PC-9 (cell line): Measurements from ENCODE around the gene PTPRA.

Experiments used
- CTCF ChIP-seq: fragments of 200-600 bp; sonication (generic); conservative IDR thresholded peaks from 2 replicates; pipeline ENCODE4 v1.6.1; 2017; ENCODE audit warnings: mixed run types, antibody characterized with exemption, mild to moderate bottlenecking, moderate library complexity
- EZH2 ChIP-seq: fragments of 200-600 bp; sonication (generic); IDR thresholded peaks from 2 replicates; pipeline ENCODE4 v1.8.0; 2017; ENCODE audit warnings: antibody characterized with exemption, low read depth

GRCh38 chr20:2875690-2876203 is 2.5 kb downstream of the PTPRA start:
- no peak for TF ChIP-seq CTCF
- no peak for TF ChIP-seq EZH2
